ENCODE measurements around the gene LGALS1.

GRCh38 chr22:37708580-37709444 lies 33.4 kb downstream of the LGALS1 start:
- TF ChIP-seq, protein P1, sequence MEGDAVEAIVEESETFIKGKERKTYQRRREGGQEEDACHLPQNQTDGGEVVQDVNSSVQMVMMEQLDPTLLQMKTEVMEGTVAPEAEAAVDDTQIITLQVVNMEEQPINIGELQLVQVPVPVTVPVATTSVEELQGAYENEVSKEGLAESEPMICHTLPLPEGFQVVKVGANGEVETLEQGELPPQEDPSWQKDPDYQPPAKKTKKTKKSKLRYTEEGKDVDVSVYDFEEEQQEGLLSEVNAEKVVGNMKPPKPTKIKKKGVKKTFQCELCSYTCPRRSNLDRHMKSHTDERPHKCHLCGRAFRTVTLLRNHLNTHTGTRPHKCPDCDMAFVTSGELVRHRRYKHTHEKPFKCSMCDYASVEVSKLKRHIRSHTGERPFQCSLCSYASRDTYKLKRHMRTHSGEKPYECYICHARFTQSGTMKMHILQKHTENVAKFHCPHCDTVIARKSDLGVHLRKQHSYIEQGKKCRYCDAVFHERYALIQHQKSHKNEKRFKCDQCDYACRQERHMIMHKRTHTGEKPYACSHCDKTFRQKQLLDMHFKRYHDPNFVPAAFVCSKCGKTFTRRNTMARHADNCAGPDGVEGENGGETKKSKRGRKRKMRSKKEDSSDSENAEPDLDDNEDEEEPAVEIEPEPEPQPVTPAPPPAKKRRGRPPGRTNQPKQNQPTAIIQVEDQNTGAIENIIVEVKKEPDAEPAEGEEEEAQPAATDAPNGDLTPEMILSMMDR (IDR thresholded peaks at IDR 0.05): no peak
- TF ChIP-seq POLR2A (IDR thresholded peaks at IDR 0.05): no peak

All from breast epithelium (tissue), 3 donors.